GM10266 (cell line): Measurements from ENCODE around the gene YWHAH.

Source experiments
- DNase-seq: peaks from one replicate; pipeline ENCODE4 v3.0.0; 2012; ENCODE audit errors: extremely low spot score
- CTCF ChIP-seq: IDR thresholded peaks from 2 replicates; pipeline ENCODE4 v1.5.1; 2012; ENCODE audit warnings: mild to moderate bottlenecking, low read depth; ENCODE audit not compliant: control insufficient read depth, insufficient read depth; ENCODE audit errors: missing control alignments

Gene YWHAH

GRCh38 chr22:31912407-31912743, 32.0 kb upstream of the YWHAH start:
- DNase-seq: no peak
- TF ChIP-seq CTCF: no peak

- DNase-seq: no peak
- TF ChIP-seq CTCF: no peak
Observed at GRCh38 chr22:31915586-31915985, 28.7 kb upstream of the YWHAH start.

DNA sequence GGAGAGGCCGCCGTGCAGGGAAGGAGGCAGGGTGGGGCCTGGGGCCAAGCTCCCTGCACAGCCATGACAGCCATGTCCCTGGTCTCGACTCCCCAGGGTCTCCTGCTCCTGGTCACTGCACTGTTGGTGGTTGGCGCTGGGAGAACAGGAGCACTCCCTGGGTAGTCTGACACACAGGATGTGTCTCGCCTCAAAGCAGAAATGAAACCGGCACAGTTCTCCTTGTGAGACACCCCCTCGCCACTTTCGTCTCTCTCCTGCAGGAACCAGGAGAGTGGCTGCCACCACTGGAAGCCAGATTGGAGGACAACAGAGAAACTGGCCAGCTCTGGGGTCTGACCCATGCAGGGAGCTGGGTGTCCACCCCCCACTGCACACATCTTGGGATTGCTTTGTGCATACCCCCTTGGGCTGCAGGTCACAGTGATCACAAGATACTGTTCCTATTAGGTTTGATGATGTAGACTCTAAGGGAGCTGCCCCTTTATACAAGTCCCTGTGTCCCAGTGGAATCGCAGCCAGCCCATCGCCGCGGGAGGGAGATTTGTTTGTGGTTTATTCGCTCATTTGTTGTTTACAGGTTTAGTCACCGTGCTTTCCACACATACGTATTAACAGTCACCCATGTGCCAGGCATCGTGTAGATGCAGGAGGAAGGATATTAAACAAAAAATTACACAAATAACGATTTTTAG, 27.0 kb upstream of the YWHAH start:
- peak; percentile 40 for DNase-seq
- no peak for TF ChIP-seq CTCF

DNA sequence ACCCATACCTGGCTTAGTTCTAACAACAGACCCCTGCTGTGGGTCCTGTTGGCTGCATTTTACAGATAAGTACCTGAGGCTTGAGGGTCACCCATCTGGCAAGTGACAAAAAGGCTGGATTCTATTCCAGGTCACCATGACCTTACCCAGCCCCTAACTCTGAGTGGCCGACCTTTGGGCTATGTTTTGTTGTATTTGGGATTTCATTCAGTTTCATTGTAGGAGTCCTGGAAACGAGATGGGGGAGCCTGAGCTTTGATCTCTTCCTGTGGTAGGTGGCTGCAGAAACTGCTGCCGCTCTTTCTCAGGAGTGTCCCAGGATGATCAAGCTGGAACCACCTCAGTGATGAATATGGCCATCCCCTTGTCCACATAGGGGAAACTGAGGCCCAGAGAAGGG, 24.6 kb upstream of the YWHAH start:
- no peak for TF ChIP-seq CTCF
- DNase-seq: no peak

- no peak for TF ChIP-seq CTCF
- DNase-seq: no peak
Observed at GRCh38 chr22:31920306-31920705, 24.0 kb upstream of the YWHAH start.

GRCh38 chr22:31921106-31921505, 23.2 kb upstream of the YWHAH start:
- no peak for DNase-seq

More at GRCh38 chr22:31921106-31921505, 23.2 kb upstream of the YWHAH start:
- TF ChIP-seq CTCF: no peak
